GM19328 (cell line): ENCODE measurements around the gene ZFAND4.
"Not testable (repeated sequence)": the region's sequence is repeated elsewhere in the genome, so short reads cannot be mapped to it uniquely, and the experiment has no call there.

ENCODE experiments used
- ATAC-seq: cut with Tn5 transposase; IDR thresholded peaks from one replicate; pipeline ENCODE4 v1.9.1; 2021; ENCODE audit warnings: mild to moderate bottlenecking, moderate library complexity; ENCODE audit not compliant: unreplicated experiment

Gene ZFAND4

DNA sequence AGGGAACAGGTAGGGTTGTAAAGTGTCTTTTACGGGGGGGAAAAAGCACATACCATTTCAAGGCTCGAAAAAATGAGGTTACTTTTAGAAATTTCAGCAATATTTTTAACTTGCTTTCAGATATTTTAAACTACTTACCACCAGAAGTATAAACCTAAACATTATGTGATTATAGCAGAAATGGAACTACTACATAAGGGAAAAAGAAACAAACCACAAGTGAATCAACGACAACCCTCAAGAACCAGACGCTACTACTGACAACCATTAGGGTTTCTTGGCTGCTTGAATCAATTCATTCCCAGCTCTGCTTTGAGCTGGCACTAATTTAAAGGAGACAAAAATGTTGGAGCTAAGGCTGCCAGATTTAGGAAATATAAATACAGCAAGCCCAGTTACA lies 80.1 kb downstream of the ZFAND4 start:
- no peak for ATAC-seq

DNA sequence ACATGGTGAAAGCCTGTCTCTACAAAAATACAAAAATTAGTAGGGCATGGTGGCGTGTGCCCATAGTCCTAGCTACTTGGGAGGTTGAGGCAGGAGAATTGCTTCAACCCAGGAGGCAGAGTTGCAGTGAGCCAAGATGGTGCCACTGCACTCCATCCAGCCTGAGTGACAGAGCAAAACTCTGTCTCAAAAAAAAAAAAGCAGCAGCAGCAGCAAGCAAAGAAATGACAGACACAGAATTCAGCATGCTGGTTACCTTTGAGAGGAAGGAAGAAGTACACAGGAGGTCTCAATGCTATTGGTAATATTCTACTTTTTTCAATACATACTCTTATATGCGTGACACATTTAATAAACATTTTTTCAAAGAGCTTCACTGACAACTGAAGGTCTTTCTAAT lies 81.3 kb downstream of the ZFAND4 start:
- no peak for ATAC-seq

GRCh38 chr10:45589868-45590267 lies 82.7 kb downstream of the ZFAND4 start:
- no peak for ATAC-seq

- no peak for ATAC-seq
These were observed 83.6 kb downstream of the ZFAND4 start for GRCh38 chr10:45589009-45589408.

DNA sequence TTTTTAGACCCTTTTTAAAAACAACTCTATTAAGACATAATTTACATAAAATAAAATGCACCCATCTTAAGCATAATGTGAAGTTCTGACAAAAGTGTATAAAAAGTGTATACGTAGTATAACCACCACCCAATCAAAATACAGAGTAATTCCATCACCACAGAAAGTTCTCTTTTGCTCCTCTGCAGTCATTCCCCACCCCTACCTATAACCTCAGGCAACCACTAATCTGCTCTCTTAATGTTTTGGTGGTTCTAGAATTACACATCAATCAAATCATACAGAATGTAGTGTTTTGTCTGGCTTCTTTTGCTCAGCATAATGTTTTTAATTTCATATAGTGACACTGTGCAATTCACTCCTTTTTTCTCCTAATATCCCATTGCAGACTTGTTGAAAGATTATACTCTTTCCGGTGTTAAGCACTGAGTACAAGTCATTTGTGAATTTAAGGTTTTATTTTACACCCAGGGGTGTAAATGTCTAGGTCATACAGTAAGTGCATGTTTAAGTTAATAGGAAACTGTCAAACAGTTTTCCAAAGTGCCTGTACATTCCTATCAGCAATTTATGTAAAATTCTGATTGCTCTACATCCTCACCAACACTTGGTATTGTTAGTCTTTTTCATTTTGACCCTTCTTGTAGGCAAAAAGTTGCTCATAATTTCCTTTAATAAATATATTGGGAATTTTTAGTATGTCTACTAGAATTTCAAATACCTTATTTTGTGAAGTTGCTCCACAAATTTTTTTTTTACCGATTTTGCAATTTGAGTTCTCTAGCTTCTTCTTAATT lies 86.3 kb downstream of the ZFAND4 start:
- no peak for ATAC-seq

DNA sequence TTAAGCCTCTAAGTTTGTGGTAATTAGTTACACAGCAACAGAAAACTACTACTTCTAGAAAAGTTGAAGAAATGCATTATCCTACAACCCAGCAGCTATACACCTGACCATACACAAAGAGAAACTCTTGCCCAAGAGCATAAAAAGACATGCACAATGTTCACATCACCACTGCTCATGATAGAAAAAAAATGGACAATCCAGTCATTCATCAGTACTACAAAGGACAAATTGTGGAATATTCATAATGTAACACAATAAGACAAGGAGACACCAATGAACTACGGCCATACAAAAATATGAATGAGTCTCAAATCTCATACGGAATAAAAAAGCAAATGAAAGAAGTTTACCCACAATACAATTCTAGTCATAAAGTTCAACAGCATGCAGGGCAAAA lies 87.4 kb downstream of the ZFAND4 start:
- no peak for ATAC-seq

DNA sequence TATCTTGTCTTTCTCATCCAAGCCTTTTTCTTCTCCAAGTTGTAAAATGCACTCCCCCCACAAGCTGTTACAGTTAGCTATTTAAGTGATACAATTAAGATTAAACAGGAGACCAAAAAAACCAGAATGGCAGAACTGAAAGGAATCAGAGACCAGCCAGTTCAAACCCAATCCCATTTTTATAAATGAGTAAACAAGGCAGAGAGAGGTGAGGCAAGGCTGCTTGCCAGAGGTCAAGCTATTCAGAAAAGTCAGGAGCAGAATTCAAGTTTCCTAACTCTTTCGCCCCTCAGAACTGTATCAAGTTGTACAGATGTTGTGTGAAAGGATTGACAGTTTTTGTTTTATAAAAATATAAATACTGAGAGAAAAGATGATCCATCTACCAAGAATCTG lies 90.2 kb downstream of the ZFAND4 start:
- ATAC-seq: no peak

DNA sequence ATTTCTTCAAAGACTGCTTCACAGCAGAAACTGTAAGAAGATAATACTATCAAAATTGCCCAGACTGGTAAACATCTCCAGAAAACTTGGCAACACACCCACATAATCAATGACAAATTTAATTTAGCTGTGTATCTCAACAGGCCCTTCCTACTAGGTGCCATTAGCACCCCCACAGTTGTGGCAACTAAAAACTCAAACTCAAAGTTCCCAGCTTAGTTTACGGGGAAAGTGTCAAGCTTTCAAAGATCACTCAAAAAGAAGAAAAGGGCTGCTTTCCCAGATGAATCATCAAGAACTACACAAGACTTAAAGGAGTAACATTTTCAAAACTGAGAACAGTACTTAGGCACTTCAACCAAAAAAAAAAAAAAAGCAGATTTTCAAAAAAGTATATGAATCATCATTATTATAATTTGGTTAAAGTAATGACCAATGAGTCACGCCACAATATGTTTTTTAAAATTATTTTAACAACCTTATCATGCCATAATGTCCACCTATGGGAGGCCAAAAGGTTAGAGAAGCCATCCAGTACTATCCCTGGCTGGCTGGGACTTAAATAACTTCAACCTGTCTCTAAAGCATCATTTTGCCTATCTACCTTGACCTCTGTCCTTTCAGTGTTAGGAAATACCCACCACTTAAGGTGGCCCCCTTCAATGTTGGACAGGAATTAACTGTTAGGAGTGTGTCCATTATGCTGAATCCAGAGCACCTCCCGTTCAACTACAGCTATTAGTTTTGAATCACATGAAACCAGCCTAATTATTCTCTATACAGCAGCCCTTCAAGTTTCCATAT lies 90.8 kb downstream of the ZFAND4 start:
- no peak for ATAC-seq

- ATAC-seq: peak; percentile 25
These were observed 91.4 kb downstream of the ZFAND4 start for GRCh38 chr10:45581216-45581549.

DNA sequence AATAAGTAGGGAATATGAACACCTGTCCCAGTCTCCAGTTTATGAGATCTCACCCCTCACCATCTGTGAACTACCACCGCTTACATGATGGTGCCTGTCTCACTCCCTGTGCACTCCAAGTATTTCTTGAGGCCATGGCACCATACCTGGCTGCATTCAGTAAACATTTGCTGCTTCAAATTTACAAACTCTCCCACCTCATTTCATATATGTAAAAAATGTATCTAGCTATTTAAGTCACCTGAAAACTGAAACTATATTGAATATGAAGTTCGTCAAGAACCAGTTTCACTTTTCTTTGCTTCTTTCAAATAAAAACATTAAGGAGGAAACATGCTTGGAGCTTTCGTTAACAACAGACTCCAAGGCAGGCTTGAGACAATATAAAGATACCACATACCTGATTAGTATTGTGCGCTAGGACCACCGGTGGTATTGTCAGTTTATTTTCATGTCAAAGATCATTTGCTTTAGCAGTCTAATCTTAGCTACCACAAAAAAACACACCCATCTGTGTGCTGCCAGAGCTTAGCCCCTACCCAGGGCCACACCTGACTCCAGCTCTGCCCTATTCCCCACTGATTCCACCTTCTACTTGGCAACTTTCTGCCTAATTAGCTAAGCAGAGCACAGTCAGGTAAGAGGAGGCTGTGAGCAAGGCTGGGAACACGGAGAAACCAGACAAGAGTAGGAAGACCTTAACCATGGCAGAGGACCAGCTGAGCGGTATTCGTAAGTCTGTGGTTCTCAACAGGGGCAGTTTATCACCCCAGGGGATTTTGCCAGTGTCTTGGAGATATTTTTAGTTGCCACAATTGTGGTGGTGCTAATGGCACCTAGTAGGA lies 92.0 kb downstream of the ZFAND4 start:
- peak; percentile 52 for ATAC-seq

DNA sequence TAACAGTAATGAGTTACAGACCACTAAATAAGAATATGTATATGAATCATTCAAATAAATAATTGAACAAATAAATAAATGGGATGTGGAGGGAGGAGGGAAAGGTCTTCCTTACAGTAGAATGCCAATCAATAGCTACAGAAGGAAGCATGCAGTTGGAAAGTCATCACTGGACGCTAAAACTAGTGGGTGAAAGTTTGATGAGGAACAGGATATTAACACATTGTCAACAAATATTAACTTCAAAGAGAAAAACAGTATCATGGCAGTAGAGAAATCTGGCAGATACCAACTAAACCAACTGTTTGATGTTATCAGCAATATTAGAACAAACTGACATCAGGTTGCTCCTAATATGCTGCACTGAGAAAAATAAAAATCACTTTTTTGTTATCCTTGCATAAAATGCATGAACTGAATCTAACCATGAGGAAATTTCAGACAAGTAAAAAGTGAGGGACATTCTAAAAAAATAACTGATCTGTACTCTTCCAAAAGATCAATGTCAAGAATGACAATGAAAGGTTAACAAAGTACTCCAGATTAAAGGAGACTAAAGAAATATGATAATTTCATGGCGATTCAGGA lies 94.1 kb downstream of the ZFAND4 start:
- ATAC-seq: no peak

DNA sequence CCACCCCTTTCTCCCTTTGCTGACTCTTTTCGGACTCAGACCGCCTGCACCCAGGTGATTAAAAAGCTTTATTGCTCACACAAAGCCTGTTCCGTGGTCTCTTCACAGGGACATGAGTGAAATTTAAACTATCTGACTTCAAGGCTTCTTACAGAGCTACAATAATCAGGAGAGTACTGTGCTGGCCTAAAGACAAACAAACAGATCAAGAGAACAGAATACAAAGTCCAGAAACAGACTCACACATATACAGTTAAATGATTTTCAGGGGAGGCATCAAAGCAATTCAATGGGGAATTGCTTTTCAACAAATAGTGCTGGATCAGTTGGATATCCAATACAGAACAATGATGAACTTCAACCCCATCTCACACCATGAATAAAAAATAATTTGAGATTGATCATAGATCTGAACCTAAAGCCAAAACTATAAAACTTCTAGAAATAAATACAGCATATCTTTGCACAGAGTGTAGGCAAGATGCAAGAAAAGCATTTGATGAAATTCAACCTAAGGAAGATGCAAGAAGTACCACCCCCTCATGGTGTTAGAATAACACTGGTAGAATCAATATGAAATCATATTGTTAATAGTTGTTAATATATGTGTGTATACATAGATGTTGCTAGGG lies 96.5 kb downstream of the ZFAND4 start:
- no peak for ATAC-seq

DNA sequence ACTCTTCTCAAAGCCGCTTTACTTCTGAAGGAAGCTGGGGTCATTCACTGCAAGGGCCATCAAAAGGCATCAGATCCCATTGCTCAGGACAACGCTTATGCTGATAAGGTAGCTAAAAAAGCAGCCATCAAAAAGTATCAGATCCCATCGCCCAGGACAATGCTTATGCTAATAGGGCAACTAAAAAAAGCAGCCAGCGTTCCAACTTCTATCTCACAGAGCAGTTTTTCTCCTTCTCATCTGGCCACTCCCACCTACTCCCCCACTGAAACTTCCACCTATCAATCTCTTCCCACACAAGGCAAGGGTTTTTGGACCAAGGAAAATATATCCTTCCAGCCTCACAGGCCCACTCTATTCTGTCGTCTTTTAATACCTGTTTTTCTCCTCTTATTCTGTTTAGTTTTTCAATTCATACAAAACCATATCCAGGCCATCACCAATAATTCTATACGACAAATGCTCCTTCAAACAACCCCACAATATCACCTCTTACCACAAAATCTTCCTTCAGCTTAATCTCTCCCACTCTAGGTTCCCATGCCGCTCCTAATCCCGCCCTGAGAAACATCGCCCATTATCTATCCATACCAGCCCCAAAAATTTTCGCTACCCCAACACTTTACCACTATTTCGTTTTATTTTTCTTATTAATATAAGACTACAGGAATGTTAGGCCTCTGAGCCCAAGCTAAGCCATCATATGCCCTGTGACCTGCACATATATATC lies 97.4 kb downstream of the ZFAND4 start:
- not testable (repeated sequence) for ATAC-seq

GRCh38 chr10:45569471-45569870 lies 103.1 kb downstream of the ZFAND4 start:
- no peak for ATAC-seq

DNA sequence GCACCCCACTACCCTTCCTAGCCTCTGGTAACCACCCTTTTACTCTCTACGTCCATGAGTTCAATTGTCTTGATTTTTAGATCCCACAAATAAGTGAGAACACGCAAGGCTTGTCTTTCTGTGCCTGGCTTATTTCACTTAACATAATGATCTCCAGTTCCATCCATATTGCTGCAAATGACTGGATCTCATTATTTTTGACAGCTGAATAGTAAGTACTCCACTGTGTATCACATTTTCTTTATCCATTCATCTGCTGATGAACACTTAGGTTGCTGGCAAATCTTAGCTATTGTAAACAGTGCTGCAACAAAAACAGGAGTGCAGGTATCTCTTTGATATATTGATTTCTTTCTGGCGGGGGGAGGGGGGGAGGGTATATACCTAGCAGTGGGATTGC lies 106.2 kb downstream of the ZFAND4 start:
- ATAC-seq: no peak
